Kidney (tissue), 14 donors: ENCODE measurements around the gene ETF1. TPM values are rescaled to one million over a fixed set of nuclear protein-coding genes. Genes with fewer than 3 reads are reported as not detected.

Experiments used
- DNase-seq, 5 donors: peaks; one replicate each; pipeline ENCODE4 v3.0.0-alpha.2; 2013 to 2020
- FAIRE-seq: peaks from 2 replicates; lab custom pipeline; 2012; peaks lifted over from hg19 to GRCh38; lab: Jason Lieb, UNC
- H3K27ac ChIP-seq, 2 donors: one replicate each; pipeline ENCODE4 v1.7.0; 2013; ENCODE audit warnings: low read depth in 2 of 2, low read length in 2 of 2, inconsistent platforms in 1 of 2
- H3K27me3 ChIP-seq: one replicate; pipeline ENCODE4 v1.7.1; 2013; ENCODE audit warnings: low read length, inconsistent platforms; ENCODE audit not compliant: control insufficient read depth, insufficient read depth
- H3K36me3 ChIP-seq, 3 donors: one replicate each; pipeline versions ENCODE4 v1.7.0 to v1.7.1; 2013; ENCODE audit warnings: low read length in 3 of 3, control low read depth in 1 of 3, inconsistent platforms in 1 of 3; ENCODE audit not compliant: insufficient read depth in 3 of 3, control insufficient read depth in 2 of 3
- H3K4me1 ChIP-seq, 3 donors: one replicate each; pipeline versions ENCODE4 v1.7.0 to v1.7.1; 2013; ENCODE audit warnings: low read length in 3 of 3, inconsistent platforms in 1 of 3, low read depth in 1 of 3; ENCODE audit not compliant: control insufficient read depth in 2 of 3, insufficient read depth in 2 of 3
- H3K4me3 ChIP-seq, 3 donors: one replicate each; pipeline versions ENCODE4 v1.7.0 to v1.8.1; 2013; ENCODE audit warnings: low read length in 3 of 3, control low read depth in 1 of 3, inconsistent platforms in 1 of 3
- H3K9ac ChIP-seq, 3 donors: one replicate each; pipeline versions ENCODE4 v1.7.0 to v1.7.1; 2013; ENCODE audit warnings: low read length in 3 of 3, control low read depth in 1 of 3, inconsistent platforms in 1 of 3
- H3K9me3 ChIP-seq, 3 donors: one replicate each; pipeline versions ENCODE4 v1.7.0 to v1.7.1; 2013; ENCODE audit warnings: low read length in 3 of 3, control low read depth in 1 of 3, inconsistent platforms in 1 of 3; ENCODE audit not compliant: control insufficient read depth in 2 of 3, insufficient read depth in 1 of 3
- CTCF ChIP-seq: IDR thresholded peaks from 3 replicates; pipeline ENCODE4 v1.5.1; 2012; ENCODE audit warnings: mild to moderate bottlenecking, moderate library complexity, borderline replicate concordance; ENCODE audit not compliant: insufficient read depth; ENCODE audit errors: extremely low read depth
- intact Hi-C: fragments of 100-400 bp; cut with DNase I; formaldehyde crosslinking; loops from one replicate; pipeline ENCODE4 v1.11.1; 2022
- polyA plus RNA-seq: library from polyadenylated mRNA; stranded (reverse); fragments of 350-450 nt; fragmentation: Illumina TruSeq; extraction: RNeasy Lipid Tissue Mini Kit (QIAGEN cat#74804); gene quantifications from one replicate; pipeline ENCODE4 v1.2.3, GENCODE V29; 2014; ENCODE audit warnings: low read depth, low replicate concordance; ENCODE audit not compliant: insufficient read depth
- total RNA-seq: library from RNA; stranded (reverse); fragmentation: NEBNext Ultra II Directional; extraction: Animal tissue kit (Norgen Biotek cat#: 25700); gene quantifications from one replicate; pipeline ENCODE4 v1.2.1, GENCODE V29; 2021
- donor health status: control.
- donor health status: control.
- donor health status: control.
- donor health status: control.
- donor health status: control.
- donor health status: DM: yes; HTN: yes; CAD: no.
- donor health status: Normal renal cell carcinoma (clear cell type).

The ETF1 gene
- total and polyA plus RNA-seq, 2 donors from 2014 or later, result 37.5 to 85.6 TPM

GRCh38 chr5:138472353-138472752 is 70.7 kb downstream of the ETF1 start:
- Histone ChIP-seq H3K4me3 (no peak overlapping the region), H3K27ac (no peak overlapping the region), H3K4me1 (peaks cover 0 to 3% (median 0%) of the 10 kb centered on the region in 3 donors), H3K9me3 (no peaks in the 10 kb centered on the region), H3K27me3 (no peaks in the 10 kb centered on the region), H3K36me3 (peaks cover 2 to 13% (median 4%) of the 10 kb centered on the region in 3 donors), H3K9ac (no peak overlapping the region)
- intact Hi-C loops, result no loop called here
- FAIRE-seq (no peak), DNase-seq (peak in 1 of 5 donors; percentile 25)
- TF ChIP-seq CTCF, result no peak

- FAIRE-seq (no peak), DNase-seq (no peak)
- Histone ChIP-seq H3K9ac (no peak overlapping the region), H3K27me3 (no peaks in the 10 kb centered on the region), H3K27ac (no peak overlapping the region), H3K36me3 (peaks cover 2 to 23% (median 6%) of the 10 kb centered on the region in 3 donors), H3K4me3 (no peak overlapping the region), H3K4me1 (peaks cover 0 to 9% (median 0%) of the 10 kb centered on the region in 3 donors), H3K9me3 (no peaks in the 10 kb centered on the region)
- TF ChIP-seq CTCF, result no peak
- intact Hi-C loops, result no loop called here
These were observed 72.0 kb downstream of the ETF1 start for GRCh38 chr5:138471052-138471361.

GRCh38 chr5:138470322-138471051 is 72.5 kb downstream of the ETF1 start:
- no peak for TF ChIP-seq CTCF
- intact Hi-C loops, result no loop called here
- Histone ChIP-seq H3K4me3 (no peak overlapping the region), H3K36me3 (peaks cover 2 to 23% (median 6%) of the 10 kb centered on the region in 3 donors), H3K4me1 (peaks cover 0 to 11% (median 0%) of the 10 kb centered on the region in 3 donors), H3K27ac (no peak overlapping the region), H3K9ac (no peak overlapping the region), H3K27me3 (no peaks in the 10 kb centered on the region), H3K9me3 (no peaks in the 10 kb centered on the region)
- FAIRE-seq (no peak), DNase-seq (peak in 3 of 5 donors; percentile 56 to 73 (median 57))
